HL-60 (cell line): ENCODE results near the gene AKT1.

Experiments used
- DNase-seq, 2 experiments: peaks; one replicate each; pipeline ENCODE4 v3.0.0-alpha.2; 2010 to 2020; ENCODE audit warnings: low read depth in 1 of 2, low spot score in 1 of 2
- H3K27ac ChIP-seq: fragments of 250-450 bp; sonication (Bioruptor Pico); replicated peaks from 2 replicates; pipeline ENCODE4 v1.5.1; 2020; ENCODE audit warnings: mild to moderate bottlenecking, moderate library complexity
- H3K27me3 ChIP-seq: fragments of 250-450 bp; sonication (Bioruptor Pico); 2 replicates; pipeline ENCODE4 v1.5.1; 2021; ENCODE audit warnings: mild to moderate bottlenecking, moderate library complexity; ENCODE audit not compliant: insufficient read depth, poor library complexity, severe bottlenecking
- H3K4me3 ChIP-seq: replicated peaks from 2 replicates; pipeline ENCODE4 v1.5.1; 2011; ENCODE audit warnings: mild to moderate bottlenecking, control low read depth, low read length; ENCODE audit not compliant: insufficient read depth
- GABPA ChIP-seq: IDR thresholded peaks from 2 replicates; pipeline ENCODE4 v1.6.1; 2012; ENCODE audit warnings: low read depth
- POLR2AphosphoS5 ChIP-seq: IDR thresholded peaks from 2 replicates; pipeline ENCODE4 v1.6.1; 2012; ENCODE audit warnings: low read depth
- SPI1 ChIP-seq: IDR thresholded peaks from 2 replicates; pipeline ENCODE4 v1.6.1; 2012; ENCODE audit warnings: low read depth, mild to moderate bottlenecking, borderline replicate concordance
- TF ChIP-seq, protein P1 (sequence below): IDR thresholded peaks from 2 replicates; pipeline ENCODE4 v1.6.1; 2012; ENCODE audit warnings: low read depth; ENCODE audit not compliant: insufficient replicate concordance
- TF ChIP-seq, protein P2 (sequence below): IDR thresholded peaks from one replicate; pipeline ENCODE4 v1.5.1; 2011; ENCODE audit warnings: low read length, control low read depth, inconsistent platforms; ENCODE audit not compliant: insufficient read depth

The AKT1 gene

DNA sequence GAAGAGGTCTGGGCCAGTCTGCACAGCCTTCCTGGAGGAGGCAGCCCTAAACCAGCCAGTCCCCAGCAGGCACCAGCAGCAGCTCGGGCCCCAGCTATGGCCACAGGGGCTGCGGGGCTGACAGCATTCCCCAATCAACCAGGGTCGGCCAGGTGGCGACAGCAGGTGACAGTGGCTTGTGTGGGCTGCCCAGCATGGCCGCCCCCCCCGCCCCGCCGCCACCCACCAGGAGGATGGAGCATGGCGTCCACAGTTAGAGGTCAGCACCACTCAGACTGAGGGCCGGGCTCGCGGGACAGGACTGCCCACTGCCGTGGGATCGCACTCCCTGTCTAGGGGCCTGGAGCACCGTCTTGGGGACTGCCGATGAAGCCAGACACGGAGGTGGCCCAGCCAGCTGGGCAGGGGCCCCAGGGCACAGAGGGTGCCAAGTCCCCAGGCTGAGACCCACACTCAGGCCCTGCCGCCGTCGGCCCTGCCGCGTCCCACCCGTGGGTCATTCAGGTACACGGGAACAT is 15.0 kb downstream of the AKT1 start:
- Histone ChIP-seq H3K27me3 (no peaks in the 10 kb centered on the region), H3K4me3 (no peak overlapping the region), H3K27ac (no peak overlapping the region)
- DNase-seq: no peak
- TF ChIP-seq, protein P1, sequence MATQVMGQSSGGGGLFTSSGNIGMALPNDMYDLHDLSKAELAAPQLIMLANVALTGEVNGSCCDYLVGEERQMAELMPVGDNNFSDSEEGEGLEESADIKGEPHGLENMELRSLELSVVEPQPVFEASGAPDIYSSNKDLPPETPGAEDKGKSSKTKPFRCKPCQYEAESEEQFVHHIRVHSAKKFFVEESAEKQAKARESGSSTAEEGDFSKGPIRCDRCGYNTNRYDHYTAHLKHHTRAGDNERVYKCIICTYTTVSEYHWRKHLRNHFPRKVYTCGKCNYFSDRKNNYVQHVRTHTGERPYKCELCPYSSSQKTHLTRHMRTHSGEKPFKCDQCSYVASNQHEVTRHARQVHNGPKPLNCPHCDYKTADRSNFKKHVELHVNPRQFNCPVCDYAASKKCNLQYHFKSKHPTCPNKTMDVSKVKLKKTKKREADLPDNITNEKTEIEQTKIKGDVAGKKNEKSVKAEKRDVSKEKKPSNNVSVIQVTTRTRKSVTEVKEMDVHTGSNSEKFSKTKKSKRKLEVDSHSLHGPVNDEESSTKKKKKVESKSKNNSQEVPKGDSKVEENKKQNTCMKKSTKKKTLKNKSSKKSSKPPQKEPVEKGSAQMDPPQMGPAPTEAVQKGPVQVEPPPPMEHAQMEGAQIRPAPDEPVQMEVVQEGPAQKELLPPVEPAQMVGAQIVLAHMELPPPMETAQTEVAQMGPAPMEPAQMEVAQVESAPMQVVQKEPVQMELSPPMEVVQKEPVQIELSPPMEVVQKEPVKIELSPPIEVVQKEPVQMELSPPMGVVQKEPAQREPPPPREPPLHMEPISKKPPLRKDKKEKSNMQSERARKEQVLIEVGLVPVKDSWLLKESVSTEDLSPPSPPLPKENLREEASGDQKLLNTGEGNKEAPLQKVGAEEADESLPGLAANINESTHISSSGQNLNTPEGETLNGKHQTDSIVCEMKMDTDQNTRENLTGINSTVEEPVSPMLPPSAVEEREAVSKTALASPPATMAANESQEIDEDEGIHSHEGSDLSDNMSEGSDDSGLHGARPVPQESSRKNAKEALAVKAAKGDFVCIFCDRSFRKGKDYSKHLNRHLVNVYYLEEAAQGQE: no peak
- TF ChIP-seq GABPA: no peak
- TF ChIP-seq, protein P2, sequence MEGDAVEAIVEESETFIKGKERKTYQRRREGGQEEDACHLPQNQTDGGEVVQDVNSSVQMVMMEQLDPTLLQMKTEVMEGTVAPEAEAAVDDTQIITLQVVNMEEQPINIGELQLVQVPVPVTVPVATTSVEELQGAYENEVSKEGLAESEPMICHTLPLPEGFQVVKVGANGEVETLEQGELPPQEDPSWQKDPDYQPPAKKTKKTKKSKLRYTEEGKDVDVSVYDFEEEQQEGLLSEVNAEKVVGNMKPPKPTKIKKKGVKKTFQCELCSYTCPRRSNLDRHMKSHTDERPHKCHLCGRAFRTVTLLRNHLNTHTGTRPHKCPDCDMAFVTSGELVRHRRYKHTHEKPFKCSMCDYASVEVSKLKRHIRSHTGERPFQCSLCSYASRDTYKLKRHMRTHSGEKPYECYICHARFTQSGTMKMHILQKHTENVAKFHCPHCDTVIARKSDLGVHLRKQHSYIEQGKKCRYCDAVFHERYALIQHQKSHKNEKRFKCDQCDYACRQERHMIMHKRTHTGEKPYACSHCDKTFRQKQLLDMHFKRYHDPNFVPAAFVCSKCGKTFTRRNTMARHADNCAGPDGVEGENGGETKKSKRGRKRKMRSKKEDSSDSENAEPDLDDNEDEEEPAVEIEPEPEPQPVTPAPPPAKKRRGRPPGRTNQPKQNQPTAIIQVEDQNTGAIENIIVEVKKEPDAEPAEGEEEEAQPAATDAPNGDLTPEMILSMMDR: no peak
- no peak for TF ChIP-seq SPI1
- no peak for TF ChIP-seq POLR2AphosphoS5

DNA sequence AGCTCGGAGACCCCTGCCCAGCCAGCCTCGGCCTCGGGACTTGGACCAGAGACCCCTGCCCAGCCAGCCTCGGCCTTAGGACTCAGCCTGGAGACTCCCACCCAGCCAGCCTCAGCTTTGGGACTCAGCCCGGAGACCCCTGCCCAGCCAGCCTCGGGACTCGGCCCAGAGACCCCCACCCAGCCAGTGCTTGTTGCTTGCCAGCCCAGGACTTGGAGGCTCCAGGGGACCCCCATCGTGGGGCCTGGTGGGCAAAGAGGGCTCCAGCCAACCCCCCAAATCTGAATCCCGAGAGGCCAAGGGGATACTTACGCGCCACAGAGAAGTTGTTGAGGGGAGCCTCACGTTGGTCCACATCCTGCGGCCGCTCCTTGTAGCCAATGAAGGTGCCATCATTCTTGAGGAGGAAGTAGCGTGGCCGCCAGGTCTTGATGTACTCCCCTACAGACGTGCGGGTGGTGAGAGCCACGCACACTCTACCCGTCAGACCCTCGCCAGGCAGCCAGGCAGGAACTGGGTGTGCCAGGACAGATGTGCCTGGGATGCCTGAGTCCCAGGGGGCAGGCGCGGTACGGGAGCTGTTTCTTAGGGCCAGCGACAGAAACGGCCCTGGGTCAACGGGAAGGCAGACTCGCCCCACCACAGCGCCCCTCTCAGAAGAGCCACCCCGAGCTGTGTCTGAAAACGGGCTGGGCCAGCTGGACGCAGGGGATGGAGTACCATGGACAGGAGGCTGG is 15.6 kb downstream of the AKT1 start:
- H3K4me3 ChIP-seq: no peak overlapping the region
- no peak for DNase-seq
- H3K27ac ChIP-seq: no peak overlapping the region
- H3K27me3 ChIP-seq: no peaks in the 10 kb centered on the region
- TF ChIP-seq, protein P1: no peak
- TF ChIP-seq SPI1 (no peak), GABPA (no peak), POLR2AphosphoS5 (no peak)
- TF ChIP-seq, protein P2: no peak

DNA sequence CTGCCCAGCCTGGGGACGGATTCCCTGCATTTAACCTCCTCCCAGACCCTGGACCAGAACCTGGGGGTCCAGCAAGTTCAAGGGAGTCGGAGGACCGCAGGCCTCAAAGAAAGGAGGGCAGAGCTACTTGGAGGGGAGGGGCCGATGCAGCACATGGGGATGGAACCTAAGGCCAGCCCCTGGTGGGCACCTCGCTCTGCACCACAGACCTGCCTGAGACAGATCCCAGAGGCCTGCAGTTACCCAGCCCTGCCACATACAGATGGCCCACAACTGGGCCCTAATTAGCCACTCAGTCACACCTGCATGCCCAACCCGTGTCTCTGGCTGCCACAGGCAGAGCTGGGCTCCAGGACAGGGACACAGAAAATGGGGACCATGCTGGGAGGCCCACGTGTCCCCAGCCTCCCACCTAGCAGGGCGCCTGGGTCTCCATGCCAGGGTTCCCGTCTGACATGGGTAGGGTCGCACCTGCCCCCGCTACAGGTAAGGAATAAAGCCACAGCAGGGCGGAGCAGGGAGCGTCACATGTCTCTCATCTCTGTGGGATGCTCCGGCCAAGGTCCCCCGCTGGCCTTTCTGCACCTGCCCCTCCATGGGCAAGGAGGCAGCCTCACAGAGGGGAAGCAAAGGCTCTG is 16.7 kb downstream of the AKT1 start:
- DNase-seq: no peak
- Histone ChIP-seq H3K4me3 (no peak overlapping the region), H3K27me3 (no peaks in the 10 kb centered on the region), H3K27ac (no peak overlapping the region)
- no peak for TF ChIP-seq SPI1
- no peak for TF ChIP-seq POLR2AphosphoS5
- TF ChIP-seq, protein P1: no peak
- TF ChIP-seq, protein P2: no peak
- no peak for TF ChIP-seq GABPA
